Measurements from ENCODE around the gene FAM13A.

FAM13A gene

DNA sequence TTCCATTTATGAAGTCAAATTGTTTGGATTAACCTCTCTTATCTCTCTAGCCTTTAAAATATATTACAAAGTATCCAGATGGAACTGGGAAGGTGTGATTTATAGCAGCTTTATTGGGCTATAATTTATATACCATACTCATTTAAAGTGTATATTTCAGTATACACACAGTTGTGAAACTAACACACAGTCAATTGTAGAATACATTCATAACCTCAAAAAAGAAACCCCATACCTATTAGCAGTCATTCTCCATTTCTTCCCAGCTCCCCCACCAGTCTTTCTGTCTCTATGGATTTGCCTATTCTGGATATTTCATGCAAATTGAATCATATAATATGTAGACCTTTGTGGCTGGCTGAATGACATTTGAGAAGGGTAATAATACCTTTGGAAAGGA, 351.8 kb downstream of the FAM13A start:
- FAIRE-seq, result no peak

DNA sequence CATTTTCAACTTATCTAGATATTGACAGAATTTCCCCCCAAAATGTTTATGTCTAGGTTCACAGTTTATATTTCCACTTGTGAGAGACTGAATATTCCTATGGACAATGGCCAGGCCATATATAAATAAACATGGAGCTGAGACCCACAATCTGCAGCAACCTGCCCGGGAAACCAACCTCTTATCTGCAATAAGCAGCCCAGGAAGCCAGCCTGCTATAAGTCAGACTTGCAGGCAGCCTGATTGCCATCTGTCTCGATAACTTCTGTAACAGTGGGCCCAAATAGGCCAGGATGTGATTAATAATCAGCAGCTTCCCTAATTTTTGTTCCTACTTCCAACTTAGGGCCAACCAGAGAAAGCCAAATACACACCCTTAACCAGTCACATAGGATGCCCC, 354.2 kb downstream of the FAM13A start:
- no peak for FAIRE-seq

DNA sequence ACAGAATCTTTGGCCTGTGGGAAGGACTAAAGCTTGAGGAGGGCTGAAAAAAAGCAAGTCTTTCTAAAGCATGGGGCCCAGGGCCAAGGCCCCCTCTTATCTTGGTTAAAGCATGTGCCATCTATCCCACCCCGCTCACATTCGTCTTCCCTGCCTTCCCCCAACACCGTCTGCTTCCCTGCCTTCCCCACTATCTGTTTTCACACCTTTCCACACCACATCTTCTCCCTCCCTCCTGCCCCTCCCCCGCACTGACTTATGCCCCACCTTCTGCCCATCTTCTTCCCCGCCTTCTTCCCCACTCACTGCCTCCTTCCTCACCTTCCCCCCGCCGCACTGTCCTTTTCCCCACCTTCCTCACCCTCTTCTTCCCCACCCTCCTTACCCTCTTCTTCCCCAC, 358.5 kb downstream of the FAM13A start:
- FAIRE-seq, result no peak

DNA sequence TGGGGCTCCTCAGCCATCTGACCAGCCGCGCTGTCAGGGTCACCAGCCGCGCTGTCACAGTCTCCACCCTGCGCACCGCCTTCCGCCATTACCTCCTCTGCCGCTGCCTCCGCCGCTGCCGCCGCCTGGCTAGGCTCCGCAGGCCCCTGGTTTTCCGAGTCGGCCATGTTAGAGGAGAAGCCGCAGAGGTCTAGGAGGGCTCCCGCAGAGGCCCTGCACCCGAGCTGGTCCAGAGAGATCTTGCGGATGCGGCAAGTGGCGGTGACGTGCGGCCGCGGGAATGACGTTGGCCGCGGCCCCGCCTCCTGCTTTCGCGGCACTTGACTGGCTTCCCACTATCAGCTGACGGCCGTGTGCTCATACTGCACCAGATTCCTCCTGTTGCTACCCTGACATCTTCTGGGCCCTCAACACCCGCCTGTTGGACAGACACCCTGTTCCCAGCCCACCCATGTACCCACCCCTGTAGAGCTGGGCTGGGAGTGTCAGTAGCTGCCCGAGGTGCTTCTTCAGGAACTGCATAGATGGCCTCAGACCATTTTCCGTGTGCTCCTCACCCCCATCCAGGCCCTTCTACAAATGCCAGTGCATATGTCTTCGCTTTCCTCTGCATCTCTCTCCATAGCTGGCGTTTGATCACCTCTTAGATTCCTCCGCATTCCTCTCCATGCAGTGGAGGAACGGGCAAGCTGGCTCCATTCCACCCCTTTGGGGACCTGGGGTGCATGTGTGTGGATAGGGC, 359.2 kb downstream of the FAM13A start, which contains the start of gene NAP1L5:
Gene NAP1L5, minus strand, starts transcription at position 242 of the 742 bp plus-strand sequence. Its CDS starts 75 bp downstream, at position 167.
- FAIRE-seq, result no peak

DNA sequence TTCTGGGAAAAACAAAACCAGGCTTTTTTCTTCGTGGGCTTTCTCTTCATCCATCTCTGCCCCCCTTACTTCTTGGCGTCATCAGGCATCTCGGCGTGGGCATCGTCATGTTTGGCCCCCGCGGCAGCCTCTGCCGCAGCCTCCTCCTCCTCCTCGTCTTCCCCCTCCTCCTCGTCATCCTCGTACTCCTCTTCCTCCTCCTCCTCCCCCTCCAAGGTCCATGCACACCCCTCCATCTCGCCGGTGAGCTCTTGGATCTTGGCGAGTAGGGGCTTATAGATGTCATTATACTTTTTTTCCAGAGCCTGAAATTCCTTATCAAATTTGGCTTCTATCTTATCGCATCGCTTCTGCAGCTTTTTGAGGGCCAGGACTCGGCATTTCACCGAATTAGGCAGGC, 359.8 kb downstream of the FAM13A start:
- no peak for FAIRE-seq

DNA sequence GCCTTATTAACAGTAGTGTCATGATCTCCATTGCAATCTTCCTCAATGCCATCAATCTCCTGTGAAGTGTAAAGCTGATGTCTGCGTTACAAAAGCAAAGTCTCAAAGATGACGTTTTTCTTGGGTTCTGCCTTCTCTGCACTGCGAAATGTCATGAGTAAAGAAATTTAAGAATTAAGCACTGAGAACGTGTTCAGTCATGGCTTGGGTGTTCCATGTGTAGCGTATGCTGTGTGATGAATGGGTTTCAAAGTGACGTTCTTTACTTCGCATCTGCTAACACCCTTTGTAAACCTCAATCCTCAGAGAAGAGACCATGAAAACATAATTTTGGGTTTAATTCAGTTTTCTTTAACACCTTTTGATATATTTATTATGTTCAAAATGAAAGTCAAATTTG, 360.4 kb downstream of the FAM13A start:
- FAIRE-seq, result no peak

DNA sequence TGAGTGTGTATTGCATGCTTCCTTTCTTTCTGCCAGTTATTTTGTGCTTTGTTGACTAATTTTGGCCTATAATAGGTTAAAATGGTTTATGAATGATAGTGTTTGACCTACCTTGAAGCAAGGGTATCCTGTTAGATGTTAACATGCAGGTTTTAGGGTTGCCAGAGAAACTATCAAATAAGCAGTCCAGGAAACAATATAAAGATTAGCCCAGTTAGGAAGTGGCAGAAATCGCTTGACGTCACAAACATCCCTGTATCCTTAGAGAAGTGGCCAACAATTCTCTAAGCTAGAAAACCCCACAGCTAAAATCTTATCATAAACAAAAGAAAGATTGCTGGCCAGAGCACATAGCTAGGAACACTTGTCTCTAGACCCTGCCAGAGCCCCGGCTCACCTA, 363.2 kb downstream of the FAM13A start:
- no peak for FAIRE-seq

DNA sequence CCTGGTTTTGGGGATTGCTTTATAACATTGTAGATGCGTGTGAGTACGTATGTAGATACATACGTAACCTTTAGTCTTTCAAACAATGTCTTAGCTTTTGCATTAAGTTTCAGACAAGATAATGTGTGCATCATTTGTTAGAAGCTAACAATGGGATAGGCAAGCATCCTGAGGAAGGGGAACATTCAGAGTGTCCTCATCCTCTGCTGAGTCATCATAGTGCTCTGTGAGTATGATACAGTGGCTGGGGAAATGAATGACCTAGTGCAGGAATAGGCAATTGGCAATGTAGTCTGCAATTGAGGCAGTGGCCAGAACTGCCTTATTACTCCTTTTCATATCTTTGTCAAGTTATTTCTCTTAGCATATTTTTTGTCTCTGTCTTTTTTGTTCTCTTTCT, 366.6 kb downstream of the FAM13A start:
- FAIRE-seq, result no peak

DNA sequence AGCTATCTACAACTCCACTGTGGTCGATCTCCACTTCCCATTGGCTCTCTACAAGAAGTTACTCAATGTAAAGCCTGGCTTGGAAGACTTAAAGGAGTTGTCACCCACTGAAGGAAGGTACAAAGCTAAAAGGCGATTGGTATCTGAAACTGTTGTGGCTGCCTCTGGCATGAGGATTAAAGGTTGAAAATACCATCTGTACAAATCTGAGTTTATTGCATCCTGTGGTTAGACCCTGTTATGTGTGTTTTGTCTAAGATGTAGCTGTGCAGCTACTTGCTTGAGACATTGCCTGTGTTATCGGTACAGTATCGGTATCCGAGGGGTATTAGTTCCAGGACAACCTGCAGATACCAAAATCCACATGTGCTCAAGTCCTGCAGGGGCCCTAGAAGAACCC, 375.8 kb downstream of the FAM13A start:
- no peak for FAIRE-seq

Measured in TTC549 (cell line).